ENCODE results near the gene G6PC2. TPM values are rescaled to one million over a fixed set of nuclear protein-coding genes. Genes with fewer than 3 reads are reported as not detected.
A peak's percentile ranks its signal among the peaks of the same experiment; 100 is the strongest.
"Not testable (repeated sequence)": the region's sequence is repeated elsewhere in the genome, so short reads cannot be mapped to it uniquely, and the experiment has no call there.

The G6PC2 gene
- not detected in 2 replicates for total RNA-seq (2014; rRNA removed; shearing (Covaris generic))

GRCh38 chr2:168901003-168901402 lies at the start of gene G6PC2:
G6PC2 (plus strand) TSS chr2:168901291; CDS start chr2:168901332, 41 bp downstream.
- DNase-seq (ENCODE audit: low spot score) = no peak

DNA sequence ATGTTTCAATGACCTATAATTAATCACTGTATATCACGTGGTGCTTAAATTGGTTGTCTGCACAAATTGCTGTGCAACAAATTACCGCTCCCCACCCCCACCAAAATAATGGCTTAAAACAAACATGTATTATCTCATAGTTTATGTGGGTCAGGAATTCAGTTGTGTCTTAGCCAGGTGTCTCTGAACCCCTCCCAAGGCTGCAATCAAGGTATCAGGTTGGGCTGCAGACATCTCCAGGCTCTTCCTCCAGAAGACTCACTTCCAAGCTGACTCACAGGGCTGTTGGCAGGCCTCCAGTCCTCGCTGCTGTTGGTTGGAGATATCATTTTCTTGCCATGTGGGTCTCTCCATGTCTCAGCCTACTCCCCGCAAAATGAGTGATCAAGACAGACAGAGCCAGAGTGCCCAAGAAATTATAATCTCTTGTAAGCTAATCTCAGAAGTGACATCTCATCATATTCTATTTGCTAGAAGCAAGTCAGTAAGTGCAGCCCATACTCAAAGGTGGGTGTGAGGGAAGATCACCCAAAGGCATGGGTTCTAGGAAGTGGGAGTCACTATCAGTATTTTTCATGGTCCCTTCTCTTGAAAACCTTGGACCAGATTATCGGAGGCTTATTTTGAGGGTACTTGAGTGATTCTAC lies 49.3 kb upstream of the G6PC2 start:
- DNase-seq (ENCODE audit: low spot score) = peak; percentile 28

GRCh38 chr2:168852481-168852880 lies 48.6 kb upstream of the G6PC2 start:
- DNase-seq (ENCODE audit: low spot score) = no peak

GRCh38 chr2:168853471-168853870 lies 47.6 kb upstream of the G6PC2 start:
- no peak for DNase-seq (ENCODE audit: low spot score)

DNA sequence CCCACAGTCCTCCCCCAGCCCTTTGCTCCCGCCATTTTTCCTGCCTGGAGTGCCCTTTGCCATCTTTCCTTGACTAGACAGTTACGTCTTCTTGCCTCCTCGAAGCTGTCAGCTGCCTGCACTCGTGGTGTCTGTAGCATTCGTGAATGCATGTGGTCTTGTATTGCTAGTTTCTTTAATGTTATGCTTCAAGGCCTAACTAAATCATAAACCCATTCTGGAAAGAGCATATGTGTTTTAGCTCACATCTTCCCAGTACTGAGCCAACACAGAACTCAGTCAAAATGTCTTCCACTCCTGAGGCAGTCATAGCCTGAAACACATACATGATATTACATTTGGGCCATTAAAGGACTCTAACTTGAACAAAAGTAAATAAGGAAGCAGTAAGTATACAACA lies 46.4 kb upstream of the G6PC2 start:
- no peak for DNase-seq (ENCODE audit: low spot score)

DNA sequence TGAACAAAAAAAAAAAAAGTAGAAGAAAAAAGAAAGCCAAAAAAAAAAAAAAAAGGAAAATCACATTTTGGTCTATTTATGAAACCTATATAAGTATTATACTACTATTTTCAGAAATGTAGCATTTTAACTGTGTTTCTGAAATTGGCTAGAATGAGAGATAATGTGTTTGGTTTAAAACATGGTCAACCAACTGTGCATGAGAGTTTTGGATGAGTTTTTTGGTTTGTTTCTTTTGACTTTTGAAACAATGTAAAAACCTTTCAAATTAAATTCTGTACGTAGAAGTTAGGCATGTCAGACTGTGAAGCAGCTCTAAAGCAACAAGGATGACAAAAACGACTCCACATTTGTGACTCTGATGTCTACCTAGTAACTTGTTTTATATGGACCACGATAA lies 45.5 kb upstream of the G6PC2 start:
- DNase-seq (ENCODE audit: low spot score) = no peak

GRCh38 chr2:168858146-168858545 lies 42.9 kb upstream of the G6PC2 start:
- DNase-seq (ENCODE audit: low spot score) = no peak

DNA sequence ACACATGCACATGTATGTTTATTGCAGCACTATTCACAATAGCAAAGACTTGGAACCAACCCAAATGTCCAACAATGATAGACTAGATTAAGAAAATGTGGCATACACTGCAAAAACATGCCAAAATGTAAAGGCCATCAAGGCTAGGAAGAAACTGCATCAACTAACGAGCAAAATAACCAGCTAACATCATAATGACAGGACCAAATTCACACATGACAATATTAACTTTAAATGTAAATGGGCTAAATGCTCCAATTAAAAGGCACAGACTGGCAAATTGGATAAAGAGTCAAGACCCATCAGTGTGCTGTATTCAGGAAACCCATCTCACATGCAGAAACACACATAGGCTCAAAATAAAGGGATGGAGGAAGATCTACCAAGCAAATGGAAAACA lies 33.9 kb upstream of the G6PC2 start:
- DNase-seq (ENCODE audit: low spot score) = not testable (repeated sequence)

- DNase-seq (ENCODE audit: low spot score) = not testable (repeated sequence)
These were observed 30.7 kb upstream of the G6PC2 start for GRCh38 chr2:168870369-168870768.

- DNase-seq (ENCODE audit: low spot score) = not testable (repeated sequence)
These were observed 30.3 kb upstream of the G6PC2 start for GRCh38 chr2:168870824-168871223.

- DNase-seq (ENCODE audit: low spot score) = no peak
These were observed 26.6 kb upstream of the G6PC2 start for GRCh38 chr2:168874368-168875054.

DNA sequence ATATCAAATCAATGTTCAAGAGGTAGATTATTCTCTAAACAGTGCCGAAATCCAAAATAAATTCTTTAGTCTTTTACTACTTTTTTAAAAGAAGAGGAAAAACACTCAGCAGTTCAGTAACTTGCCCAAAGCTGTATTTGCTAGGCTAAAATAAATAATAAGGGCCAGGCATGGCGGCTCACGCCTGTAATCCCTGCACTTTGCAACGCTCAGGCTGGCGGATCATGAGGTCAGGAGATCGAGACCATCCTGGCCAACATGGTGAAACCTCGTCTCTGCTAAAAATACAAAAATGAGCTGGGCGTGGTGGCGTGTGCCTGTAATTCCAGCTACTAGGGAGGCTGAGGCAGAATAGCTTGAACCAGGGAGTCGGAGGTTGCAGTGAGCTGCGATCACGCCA lies 18.9 kb upstream of the G6PC2 start:
- not testable (repeated sequence) for DNase-seq (ENCODE audit: low spot score)

GRCh38 chr2:168884975-168885374 lies 16.1 kb upstream of the G6PC2 start:
- no peak for DNase-seq (ENCODE audit: low spot score)

DNA sequence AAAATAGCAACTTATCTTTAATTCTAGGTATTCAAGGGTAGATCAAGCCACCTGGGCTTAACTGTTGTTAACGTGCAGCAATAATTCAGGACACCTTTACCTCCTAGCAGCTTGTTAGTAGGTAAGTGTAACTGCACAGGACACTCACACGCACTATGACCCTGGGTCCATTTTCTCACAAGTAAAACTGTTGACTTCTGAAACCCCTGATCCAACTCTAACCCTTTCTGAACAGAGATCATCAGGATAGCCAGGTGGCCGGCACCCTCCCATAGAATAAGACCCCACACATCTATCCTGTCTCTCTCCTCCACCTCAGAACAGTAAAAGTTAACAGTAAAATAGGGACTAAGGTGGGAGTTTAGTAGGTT lies 11.5 kb upstream of the G6PC2 start:
- no peak for DNase-seq (ENCODE audit: low spot score)

GRCh38 chr2:168890006-168890782 lies 10.9 kb upstream of the G6PC2 start, which contains the start of gene SPC25:
SPC25 (minus strand) TSS chr2:168890430; CDS start chr2:168889519, 911 bp downstream.
- DNase-seq (ENCODE audit: low spot score) = peak; percentile 91

- DNase-seq (ENCODE audit: low spot score) = no peak
These were observed 8.8 kb upstream of the G6PC2 start for GRCh38 chr2:168892327-168892726.

DNA sequence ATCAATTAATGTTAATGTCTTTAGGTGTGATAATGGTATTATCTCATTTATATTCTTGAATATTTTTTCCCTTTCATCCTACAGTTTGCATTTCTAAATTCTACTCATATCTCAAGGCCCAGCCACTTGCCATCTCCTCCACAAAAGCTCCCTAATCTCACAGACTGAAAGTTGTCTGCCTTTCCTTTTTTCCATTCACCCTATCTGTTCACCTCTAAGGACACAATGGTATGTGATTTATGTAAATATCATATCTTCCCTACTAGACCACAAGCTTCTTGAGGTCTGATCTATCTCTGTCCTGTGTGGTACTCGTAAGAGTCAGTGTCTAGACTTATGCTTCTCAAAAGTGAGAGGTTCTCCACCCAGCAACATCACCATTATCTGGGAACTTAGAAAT lies 7.0 kb upstream of the G6PC2 start:
- no peak for DNase-seq (ENCODE audit: low spot score)

DNA sequence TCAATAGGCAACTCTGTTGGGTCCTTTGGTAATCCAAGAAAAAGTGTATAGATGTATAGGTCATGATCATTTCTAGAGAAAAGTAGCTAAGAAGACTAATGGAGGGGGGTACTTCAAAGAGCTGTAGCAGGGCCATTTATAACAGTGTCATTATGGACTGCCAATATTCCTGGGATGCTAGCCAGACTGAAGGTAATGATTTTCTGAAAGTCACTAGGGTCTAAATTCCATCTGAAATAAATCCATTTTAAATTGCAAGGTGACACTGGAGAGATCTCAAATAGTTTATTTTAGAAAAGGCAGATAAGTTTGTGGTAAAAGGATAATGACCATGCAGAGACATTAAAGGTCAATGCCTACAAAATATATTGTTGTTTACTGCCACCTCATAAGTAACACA lies 6.4 kb upstream of the G6PC2 start:
- no peak for DNase-seq (ENCODE audit: low spot score)

DNA sequence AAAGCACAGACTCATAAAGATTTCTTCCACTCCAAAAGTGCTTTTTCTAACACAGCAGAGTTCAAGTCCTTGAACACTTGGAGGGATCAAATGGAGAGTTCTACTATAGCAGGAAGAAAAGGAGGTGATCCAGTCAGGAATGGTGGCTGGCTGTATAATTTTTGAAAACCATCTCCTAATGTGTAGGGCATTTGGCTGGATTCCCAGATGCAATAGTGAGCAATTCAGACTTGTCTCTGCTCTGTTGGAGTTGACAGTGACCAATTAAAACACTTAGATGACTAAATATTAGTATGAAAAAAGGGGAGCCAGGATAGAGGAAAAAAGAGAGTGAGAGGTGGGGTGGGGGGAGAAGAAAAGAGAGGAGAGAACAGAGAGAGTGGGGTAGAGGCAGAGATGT lies 5.3 kb upstream of the G6PC2 start:
- no peak for DNase-seq (ENCODE audit: low spot score)

DNA sequence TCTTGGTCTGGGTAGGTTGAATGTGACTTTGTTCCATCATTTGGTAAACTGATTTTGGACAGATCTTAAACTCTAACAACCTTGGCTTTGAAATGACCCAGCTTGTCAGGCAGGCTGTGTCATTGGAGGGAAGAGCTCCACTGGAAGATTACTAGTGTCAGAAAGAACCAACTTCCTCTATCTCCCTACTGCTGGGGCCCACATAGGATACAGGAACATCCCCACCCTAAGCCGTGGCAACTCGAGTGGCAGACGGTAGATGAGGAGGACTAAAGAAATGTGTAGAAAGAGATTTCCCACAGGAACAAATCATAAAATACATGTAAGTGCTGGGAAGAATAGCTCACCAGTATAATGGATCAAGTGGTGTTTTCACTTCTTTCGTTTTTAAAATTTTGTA lies 4.3 kb upstream of the G6PC2 start:
- DNase-seq (ENCODE audit: low spot score) = no peak

GRCh38 chr2:168897449-168897848 lies 3.6 kb upstream of the G6PC2 start:
- DNase-seq (ENCODE audit: low spot score) = no peak

- DNase-seq (ENCODE audit: low spot score) = no peak
These were observed 2.8 kb downstream of the G6PC2 start for GRCh38 chr2:168903888-168904287.

DNA sequence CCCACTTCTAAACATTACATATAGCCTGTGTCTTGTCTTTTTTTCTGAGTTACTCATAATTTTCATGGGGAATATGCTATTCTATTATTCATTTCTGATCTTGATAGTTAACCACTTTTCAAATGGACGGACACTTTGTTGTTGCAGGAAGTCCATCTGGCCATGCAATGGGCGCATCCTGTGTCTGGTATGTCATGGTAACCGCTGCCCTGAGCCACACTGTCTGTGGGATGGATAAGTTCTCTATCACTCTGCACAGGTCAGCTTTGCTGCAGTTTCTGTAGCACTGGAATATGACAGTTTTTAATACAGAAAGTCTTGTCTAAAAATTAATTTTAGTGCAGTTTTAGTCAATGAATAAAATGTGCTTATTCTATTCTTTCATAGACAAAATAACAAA lies 3.3 kb downstream of the G6PC2 start:
- DNase-seq (ENCODE audit: low spot score) = no peak
